Progenitor cell of endocrine pancreas (in vitro differentiated cells): Measurements from ENCODE around the gene CRTAP. TPM values are rescaled to one million over a fixed set of nuclear protein-coding genes. Genes with fewer than 3 reads are reported as not detected.
"Not testable (repeated sequence)": the region's sequence is repeated elsewhere in the genome, so short reads cannot be mapped to it uniquely, and the experiment has no call there.

Experiments
- DNase-seq: peaks from one replicate; pipeline ENCODE4 v3.0.0; 2021; ENCODE audit warnings: low spot score; ENCODE audit not compliant: unreplicated experiment
- H3K27ac Mint-ChIP-seq: 2 replicates; pipeline ENCODE4 v1.8.0; 2021; ENCODE audit warnings: mild to moderate bottlenecking, moderate library complexity, mixed read lengths
- H3K27me3 Mint-ChIP-seq: 2 replicates; pipeline ENCODE4 v1.8.0; 2021; ENCODE audit warnings: mixed read lengths
- H3K36me3 Mint-ChIP-seq: 2 replicates; pipeline ENCODE4 v1.8.0; 2022; ENCODE audit warnings: mixed read lengths; ENCODE audit not compliant: insufficient read depth
- H3K4me1 Mint-ChIP-seq: 2 replicates; pipeline ENCODE4 v1.8.0; 2021; ENCODE audit warnings: low read depth, mixed read lengths
- H3K4me3 Mint-ChIP-seq: 2 replicates; pipeline ENCODE4 v1.8.0; 2021; ENCODE audit warnings: low read depth, mild to moderate bottlenecking, moderate library complexity, mixed read lengths
- H3K9me3 Mint-ChIP-seq: 2 replicates; pipeline ENCODE4 v1.8.0; 2021; ENCODE audit warnings: low read depth, mixed read lengths
- long read RNA-seq: library from polyadenylated mRNA; unstranded; transcript quantifications from one replicate; pipeline ENCODE4 v2.0.0, GENCODE V29; 2020
- total RNA-seq: library from RNA; stranded (reverse); gene quantifications from 2 replicates; pipeline ENCODE4 v1.2.1, GENCODE V29; 2021
- TF ChIP-seq, protein P1 (sequence below): fragments of 200-600 bp; sonication (generic); IDR thresholded peaks from one replicate; pipeline ENCODE4 v1.5.0; 2021; ENCODE audit warnings: antibody characterized with exemption, mild to moderate bottlenecking; ENCODE audit not compliant: unreplicated experiment

Gene CRTAP
- 64.7 and 66.9 TPM in 2 replicates for total RNA-seq
- long read RNA-seq, full-length matches to known transcripts: 41 of 43 reads
- long read RNA-seq, partial matches to known transcripts: 0 of 43 reads
- long read RNA-seq, other reads (novel, unspliced or antisense): 2 of 43 reads

DNA sequence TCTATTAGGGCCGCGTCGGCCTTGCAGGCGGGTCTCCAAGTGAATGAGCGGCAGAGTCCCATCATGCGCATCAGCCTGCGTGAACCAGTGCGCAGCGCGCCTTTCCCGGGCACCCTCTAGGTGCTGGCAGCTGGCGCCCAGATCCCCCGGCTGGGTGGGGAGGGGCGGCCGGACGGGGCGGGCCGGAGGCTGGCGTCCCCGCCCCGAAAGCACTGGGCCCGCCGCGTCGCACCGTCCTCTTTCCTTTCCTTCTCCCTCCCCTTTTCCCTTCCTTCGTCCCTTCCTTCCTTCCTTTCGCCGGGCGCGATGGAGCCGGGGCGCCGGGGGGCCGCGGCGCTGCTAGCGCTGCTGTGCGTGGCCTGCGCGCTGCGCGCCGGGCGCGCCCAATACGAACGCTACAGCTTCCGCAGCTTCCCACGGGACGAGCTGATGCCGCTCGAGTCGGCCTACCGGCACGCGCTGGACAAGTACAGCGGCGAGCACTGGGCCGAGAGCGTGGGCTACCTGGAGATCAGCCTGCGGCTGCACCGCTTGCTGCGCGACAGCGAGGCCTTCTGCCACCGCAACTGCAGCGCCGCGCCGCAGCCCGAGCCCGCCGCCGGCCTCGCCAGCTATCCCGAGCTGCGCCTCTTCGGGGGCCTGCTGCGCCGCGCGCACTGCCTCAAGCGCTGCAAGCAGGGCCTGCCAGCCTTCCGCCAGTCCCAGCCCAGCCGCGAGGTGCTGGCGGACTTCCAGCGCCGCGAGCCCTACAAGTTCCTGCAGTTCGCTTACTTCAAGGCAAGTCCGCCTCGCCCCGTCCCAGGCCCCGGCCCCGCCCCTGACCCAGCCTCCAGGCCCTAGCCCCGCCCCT, at the start of gene CRTAP:
Gene CRTAP (plus strand): TSS at position 243 of the 850 bp plus-strand sequence. CDS start 64 bp downstream, at position 307.
- peaks cover 3% of the 10 kb centered on the region for H3K4me1 Mint-ChIP-seq
- H3K9me3 Mint-ChIP-seq: peaks cover 4% of the 10 kb centered on the region
- H3K27ac Mint-ChIP-seq: peak within 1 kb of the TSS; percentile 74

DNA sequence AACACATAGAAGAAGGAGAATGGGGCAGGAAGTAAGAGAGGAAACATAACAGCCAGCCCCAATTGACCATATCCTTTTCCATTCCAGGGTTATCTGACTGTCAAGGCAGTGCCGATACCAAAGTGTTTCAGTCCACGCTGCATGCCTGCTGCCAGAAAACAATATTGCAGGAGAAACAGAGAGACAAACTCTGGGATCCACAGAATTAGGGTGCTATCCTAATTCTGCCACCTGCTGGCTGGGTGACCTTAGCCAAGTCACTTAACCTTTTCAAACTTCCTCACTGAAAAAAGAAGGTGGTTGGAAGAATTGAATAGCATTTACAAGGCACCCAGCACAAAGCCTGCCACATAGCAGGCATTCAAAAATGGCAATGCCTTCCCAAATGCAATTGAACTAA, 48.9 kb upstream of the CRTAP start:
- no peaks in the 10 kb centered on the region for H3K27me3 Mint-ChIP-seq
- TF ChIP-seq, protein P1, sequence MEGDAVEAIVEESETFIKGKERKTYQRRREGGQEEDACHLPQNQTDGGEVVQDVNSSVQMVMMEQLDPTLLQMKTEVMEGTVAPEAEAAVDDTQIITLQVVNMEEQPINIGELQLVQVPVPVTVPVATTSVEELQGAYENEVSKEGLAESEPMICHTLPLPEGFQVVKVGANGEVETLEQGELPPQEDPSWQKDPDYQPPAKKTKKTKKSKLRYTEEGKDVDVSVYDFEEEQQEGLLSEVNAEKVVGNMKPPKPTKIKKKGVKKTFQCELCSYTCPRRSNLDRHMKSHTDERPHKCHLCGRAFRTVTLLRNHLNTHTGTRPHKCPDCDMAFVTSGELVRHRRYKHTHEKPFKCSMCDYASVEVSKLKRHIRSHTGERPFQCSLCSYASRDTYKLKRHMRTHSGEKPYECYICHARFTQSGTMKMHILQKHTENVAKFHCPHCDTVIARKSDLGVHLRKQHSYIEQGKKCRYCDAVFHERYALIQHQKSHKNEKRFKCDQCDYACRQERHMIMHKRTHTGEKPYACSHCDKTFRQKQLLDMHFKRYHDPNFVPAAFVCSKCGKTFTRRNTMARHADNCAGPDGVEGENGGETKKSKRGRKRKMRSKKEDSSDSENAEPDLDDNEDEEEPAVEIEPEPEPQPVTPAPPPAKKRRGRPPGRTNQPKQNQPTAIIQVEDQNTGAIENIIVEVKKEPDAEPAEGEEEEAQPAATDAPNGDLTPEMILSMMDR: no peak

More for the DNA sequence above, at the start of gene CRTAP:
- H3K4me3 Mint-ChIP-seq: peak within 1 kb of the TSS; percentile 80
- TF ChIP-seq, protein P1: no peak
- H3K27me3 Mint-ChIP-seq: no peaks in the 10 kb centered on the region
- H3K36me3 Mint-ChIP-seq: no peaks in the 10 kb centered on the region
- peak; percentile 79 for DNase-seq

DNA sequence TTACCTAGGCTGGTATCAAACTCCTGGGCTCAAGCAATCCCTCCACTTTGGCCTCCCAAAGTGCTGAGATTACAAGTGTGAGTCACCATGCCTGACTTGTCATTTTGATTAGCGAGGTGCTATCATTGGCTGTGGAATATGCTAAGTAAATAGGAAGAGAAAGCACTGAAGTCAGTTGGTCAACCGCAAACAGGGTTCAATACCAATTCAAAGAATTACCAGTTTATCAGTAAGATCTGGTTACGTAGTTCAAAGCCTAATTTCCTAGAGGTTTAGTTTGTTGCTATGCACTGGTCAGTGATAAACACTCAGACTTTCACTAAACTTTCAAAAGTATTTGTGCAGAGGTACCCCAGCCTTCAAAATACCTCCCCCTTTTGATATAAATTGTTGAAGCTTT, 46.3 kb upstream of the CRTAP start:
- TF ChIP-seq, protein P1: no peak
- Mint-ChIP-seq H3K4me3 (no peak overlapping the region), H3K4me1 (peaks cover 22% of the 10 kb centered on the region), H3K9me3 (no peaks in the 10 kb centered on the region), H3K27me3 (no peaks in the 10 kb centered on the region), H3K36me3 (peaks cover 17% of the 10 kb centered on the region), H3K27ac (no peak overlapping the region)
- DNase-seq: no peak

More for the DNA sequence above, 48.9 kb upstream of the CRTAP start:
- peaks cover 29% of the 10 kb centered on the region for H3K36me3 Mint-ChIP-seq
- H3K4me3 Mint-ChIP-seq: no peak overlapping the region
- H3K9me3 Mint-ChIP-seq: no peaks in the 10 kb centered on the region
- DNase-seq: no peak
- no peak overlapping the region for H3K27ac Mint-ChIP-seq
- peaks cover 14% of the 10 kb centered on the region for H3K4me1 Mint-ChIP-seq

DNA sequence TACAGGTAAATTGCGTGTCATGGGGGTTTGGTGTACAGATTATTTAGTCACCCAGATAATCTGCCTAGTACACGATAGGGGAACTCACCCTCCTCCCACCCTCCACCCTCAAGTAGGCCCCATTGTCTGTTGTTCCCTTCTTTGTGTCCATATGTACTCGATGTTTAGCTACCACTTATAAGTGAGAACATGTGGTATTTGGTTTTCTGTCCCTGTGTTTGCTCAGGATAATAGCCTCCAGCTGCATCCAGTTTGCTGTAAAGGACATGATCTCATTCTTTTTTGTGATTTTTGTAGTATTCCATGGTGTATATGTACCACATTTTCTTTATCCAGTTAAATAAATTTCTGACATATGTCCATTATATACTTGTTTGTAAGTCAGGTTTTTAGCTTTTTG, 44.0 kb upstream of the CRTAP start:
- Mint-ChIP-seq H3K4me1 (peaks cover 22% of the 10 kb centered on the region), H3K27ac (peak overlapping the region; percentile 90)
- not testable (repeated sequence) for H3K9me3 Mint-ChIP-seq, DNase-seq, H3K4me3 Mint-ChIP-seq, H3K27me3 Mint-ChIP-seq, H3K36me3 Mint-ChIP-seq

DNA sequence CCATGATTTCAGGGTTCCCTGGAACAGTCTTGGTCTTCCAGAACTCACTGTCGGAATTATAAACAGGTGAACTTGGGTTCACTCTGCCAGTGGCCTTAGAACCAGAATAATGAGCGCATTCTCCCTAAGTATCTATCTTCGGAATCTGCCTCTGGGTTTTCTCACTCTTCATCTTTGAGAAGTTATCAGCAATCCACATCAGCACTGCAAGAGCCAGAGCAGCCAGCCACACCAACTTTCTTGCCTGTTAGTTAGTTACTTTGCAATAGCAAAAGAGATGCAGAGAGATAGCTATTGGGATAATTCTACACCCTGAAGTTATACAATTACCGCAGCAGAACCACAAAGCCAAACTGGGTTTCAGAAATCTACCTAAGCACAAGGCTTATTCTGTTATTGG, 42.6 kb upstream of the CRTAP start:
- Mint-ChIP-seq H3K4me1 (peaks cover 22% of the 10 kb centered on the region), H3K27ac (peak overlapping the region; percentile 39), H3K4me3 (no peak overlapping the region), H3K36me3 (peaks cover 6% of the 10 kb centered on the region), H3K9me3 (no peaks in the 10 kb centered on the region), H3K27me3 (no peaks in the 10 kb centered on the region)
- TF ChIP-seq, protein P1: no peak
- no peak for DNase-seq
